Thoracic aorta (tissue), 2 donors: ENCODE measurements around the gene PDLIM7. TPM values are rescaled to one million over a fixed set of nuclear protein-coding genes. Genes with fewer than 3 reads are reported as not detected.
A peak's percentile ranks its signal among the peaks of the same experiment; 100 is the strongest.

Experiments used
- ATAC-seq: fragments of 150-250 bp; one replicate; pipeline ENCODE4 v1.8.0; 2017; ENCODE audit warnings: low read depth; ENCODE audit not compliant: insufficient number of reproducible peaks, low FRiP score
- DNase-seq: peaks from one replicate; pipeline ENCODE4 v3.0.0-alpha.2; 2020; ENCODE audit warnings: low spot score
- H3K27ac ChIP-seq, 2 donors: fragments of 200-600 bp; sonication (generic); 1 replicate in 1 of 2; 2 replicates in 1 of 2; pipeline ENCODE4 v1.5.1; 2016; ENCODE audit warnings: mild to moderate bottlenecking in 2 of 2, moderate library complexity in 2 of 2
- H3K27me3 ChIP-seq: fragments of 200-600 bp; sonication (generic); replicated peaks from 2 replicates; pipeline ENCODE4 v1.6.0; 2016; ENCODE audit warnings: mild to moderate bottlenecking; ENCODE audit not compliant: insufficient read depth
- H3K36me3 ChIP-seq: fragments of 200-600 bp; sonication (generic); one replicate; pipeline ENCODE4 v1.5.1; 2016
- H3K4me1 ChIP-seq, 2 donors: fragments of 200-600 bp; sonication (generic); 1 replicate in 1 of 2; 2 replicates in 1 of 2; pipeline versions ENCODE4 v1.5.1 to v1.6.0; 2016; ENCODE audit warnings: low read depth in 2 of 2, mild to moderate bottlenecking in 1 of 2; ENCODE audit not compliant: control insufficient read depth in 1 of 2
- H3K4me3 ChIP-seq: fragments of 200-600 bp; sonication (generic); 2 replicates; pipeline ENCODE4 v1.5.1; 2016; ENCODE audit warnings: mild to moderate bottlenecking
- H3K9me3 ChIP-seq: fragments of 200-600 bp; sonication (generic); 2 replicates; pipeline ENCODE4 v1.5.1; 2016
- total RNA-seq, 2 donors: library from RNA; depleted of rRNA; stranded (reverse); fragments of >200 nt; gene quantifications; one replicate each; pipeline versions ENCODE4 v1.1.0 to v1.2.3, GENCODE V29; 2016
- TF ChIP-seq, protein P1 (sequence below): fragments of 200-600 bp; sonication (generic); IDR thresholded peaks from one replicate; pipeline ENCODE4 v1.5.1; 2019; ENCODE audit warnings: antibody characterized with exemption

PDLIM7 gene
- total RNA-seq, 2 donors from 2014 or later, result 626 to 891 TPM

DNA sequence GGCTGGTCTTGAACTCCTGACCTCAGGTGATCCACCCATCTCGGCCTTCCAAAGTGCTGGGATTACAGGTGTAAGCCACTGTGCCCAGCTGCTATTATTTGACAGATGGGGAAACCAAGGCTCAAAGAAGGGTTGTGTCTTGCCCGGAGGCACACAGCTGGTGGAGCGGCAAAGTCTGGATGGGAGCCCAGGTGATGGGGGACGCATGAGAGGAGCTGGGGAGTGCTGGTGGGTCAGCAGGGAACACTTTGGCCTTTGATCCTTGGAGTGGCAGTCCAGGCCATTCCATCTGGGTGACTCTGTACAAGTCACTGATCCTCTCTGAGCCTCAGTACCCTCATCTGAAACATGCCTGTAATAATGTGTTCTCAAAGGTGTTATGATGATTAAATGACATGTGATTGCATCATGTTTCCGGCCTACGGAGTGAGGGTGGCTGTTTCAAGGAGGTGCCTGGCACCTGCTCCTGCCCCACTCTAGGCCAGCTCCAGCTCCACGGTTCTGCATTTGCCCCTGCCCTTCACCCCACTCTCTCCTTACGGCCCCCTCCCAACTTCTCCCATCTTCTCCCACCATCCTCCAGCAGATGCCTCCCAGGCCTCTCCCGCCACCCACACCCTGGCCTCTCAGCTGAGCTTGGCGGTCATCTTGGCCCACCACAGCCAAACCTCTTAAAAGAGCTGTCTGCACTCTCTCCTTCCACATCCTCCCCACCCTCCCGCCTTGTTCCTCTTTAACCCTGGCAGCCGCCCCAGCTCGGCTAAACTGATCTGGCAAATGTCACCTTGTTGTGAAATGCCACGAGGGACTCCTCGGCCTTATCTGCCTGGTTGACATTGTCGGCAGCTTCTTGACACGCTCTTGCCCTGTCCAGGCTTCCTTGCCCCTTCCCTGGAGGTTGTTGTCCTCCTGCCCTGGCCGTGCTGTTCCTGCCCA is 18.4 kb downstream of the PDLIM7 start:
- no peaks in the 10 kb centered on the region for H3K9me3 ChIP-seq
- H3K4me3 ChIP-seq, result no peak overlapping the region
- peak overlapping the region; percentile 72 to 81 for H3K27ac ChIP-seq
- H3K4me1 ChIP-seq, result peaks cover 27 to 84% of the 10 kb centered on the region in 2 donors
- TF ChIP-seq, protein P1, sequence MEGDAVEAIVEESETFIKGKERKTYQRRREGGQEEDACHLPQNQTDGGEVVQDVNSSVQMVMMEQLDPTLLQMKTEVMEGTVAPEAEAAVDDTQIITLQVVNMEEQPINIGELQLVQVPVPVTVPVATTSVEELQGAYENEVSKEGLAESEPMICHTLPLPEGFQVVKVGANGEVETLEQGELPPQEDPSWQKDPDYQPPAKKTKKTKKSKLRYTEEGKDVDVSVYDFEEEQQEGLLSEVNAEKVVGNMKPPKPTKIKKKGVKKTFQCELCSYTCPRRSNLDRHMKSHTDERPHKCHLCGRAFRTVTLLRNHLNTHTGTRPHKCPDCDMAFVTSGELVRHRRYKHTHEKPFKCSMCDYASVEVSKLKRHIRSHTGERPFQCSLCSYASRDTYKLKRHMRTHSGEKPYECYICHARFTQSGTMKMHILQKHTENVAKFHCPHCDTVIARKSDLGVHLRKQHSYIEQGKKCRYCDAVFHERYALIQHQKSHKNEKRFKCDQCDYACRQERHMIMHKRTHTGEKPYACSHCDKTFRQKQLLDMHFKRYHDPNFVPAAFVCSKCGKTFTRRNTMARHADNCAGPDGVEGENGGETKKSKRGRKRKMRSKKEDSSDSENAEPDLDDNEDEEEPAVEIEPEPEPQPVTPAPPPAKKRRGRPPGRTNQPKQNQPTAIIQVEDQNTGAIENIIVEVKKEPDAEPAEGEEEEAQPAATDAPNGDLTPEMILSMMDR, result no peak
- no peaks in the 10 kb centered on the region for H3K27me3 ChIP-seq
- ATAC-seq, result no peak
- H3K36me3 ChIP-seq, result peaks cover 10% of the 10 kb centered on the region
- no peak for DNase-seq

- TF ChIP-seq, protein P1, result no peak
- H3K4me3 ChIP-seq, result no peak overlapping the region
- no peaks in the 10 kb centered on the region for H3K9me3 ChIP-seq
- ATAC-seq, result no peak
- peak overlapping the region; percentile 72 to 81 for H3K27ac ChIP-seq
- peaks cover 27 to 76% of the 10 kb centered on the region in 2 donors for H3K4me1 ChIP-seq
- DNase-seq, result no peak
- no peaks in the 10 kb centered on the region for H3K36me3 ChIP-seq
- H3K27me3 ChIP-seq, result no peaks in the 10 kb centered on the region
These were observed 19.5 kb downstream of the PDLIM7 start for GRCh38 chr5:177477701-177478477.

DNA sequence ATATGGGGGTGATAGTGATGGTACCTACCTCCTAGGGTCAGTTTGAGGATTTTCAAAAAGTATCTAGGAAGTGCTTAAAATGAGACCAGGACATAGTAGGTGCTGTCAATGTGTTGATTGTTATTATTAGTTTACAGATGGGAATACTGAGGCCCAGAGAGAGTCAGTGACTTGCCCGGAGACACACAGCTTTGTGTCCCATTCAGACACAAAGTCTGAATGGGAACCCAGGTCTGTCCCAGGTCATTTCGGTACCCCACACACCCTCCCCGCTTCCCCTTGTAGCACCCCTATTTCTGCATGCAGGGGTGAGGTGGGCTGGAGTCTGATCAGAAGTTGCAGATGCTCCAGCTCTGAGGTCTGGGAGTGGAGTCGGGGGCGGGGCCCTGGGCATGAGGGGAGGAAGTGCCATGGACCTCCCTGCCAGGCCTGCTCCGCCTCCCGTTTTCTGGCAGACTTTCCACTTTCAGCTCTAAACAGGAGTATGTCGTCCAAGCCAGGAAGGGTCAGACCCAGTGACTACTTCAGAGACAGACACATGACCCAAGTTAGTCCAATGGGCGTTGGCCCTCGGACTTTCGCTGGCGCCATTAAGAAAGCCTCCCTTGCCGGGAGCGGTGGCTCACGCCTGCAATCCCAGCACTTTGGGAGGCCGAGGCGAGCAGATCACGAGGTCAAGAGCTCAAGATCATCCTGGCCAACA is 20.7 kb downstream of the PDLIM7 start:
- ATAC-seq (peak; percentile 47), DNase-seq (peak; percentile 70)
- no peaks in the 10 kb centered on the region for H3K36me3 ChIP-seq
- H3K27me3 ChIP-seq, result no peaks in the 10 kb centered on the region
- H3K4me1 ChIP-seq, result peaks cover 33 to 77% of the 10 kb centered on the region in 2 donors
- no peaks in the 10 kb centered on the region for H3K9me3 ChIP-seq
- no peak overlapping the region for H3K4me3 ChIP-seq
- TF ChIP-seq, protein P1, result no peak
- peak overlapping the region; percentile 72 to 81 for H3K27ac ChIP-seq

DNA sequence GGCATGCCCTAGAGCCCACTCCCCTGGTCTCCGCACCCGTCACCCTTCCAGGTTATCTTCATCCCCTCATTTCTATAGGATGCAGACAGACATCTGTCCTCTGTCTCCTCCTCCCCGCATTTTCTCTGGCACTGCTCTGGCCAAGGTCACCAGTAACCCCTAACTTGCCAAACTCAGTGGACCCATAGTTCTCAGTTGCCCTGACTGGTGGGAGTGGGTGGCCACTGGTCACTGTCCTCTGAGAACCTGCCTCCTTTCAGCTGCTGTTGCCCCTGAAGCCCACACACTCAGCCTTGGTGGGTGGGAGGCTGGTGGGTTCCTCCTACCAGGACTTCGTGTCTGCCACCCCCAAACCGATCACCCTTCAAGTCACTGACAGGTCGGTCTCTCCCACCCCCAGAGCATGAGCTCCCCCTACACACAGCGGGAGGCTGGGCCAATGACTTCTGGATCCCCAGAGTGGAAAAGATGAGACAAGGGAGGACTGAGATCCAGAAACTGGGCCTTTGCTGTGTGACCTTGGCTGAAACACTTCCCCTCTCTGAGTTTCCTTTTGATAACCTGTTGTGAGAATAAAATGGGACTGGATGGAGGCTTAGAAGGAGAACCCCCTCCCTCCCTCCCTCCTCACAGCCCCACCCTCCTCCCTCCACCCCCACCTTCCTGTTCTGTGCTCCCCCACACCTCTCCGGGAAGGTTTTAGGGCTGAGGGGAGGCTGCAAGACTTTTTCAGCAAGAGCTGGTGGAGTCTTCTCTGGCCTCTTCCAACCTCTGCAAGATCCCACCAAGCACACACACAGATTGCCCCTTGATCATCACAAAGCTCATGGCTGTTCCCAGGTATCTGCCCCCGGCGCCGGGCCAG is 21.6 kb downstream of the PDLIM7 start:
- ATAC-seq (no peak), DNase-seq (no peak)
- no peaks in the 10 kb centered on the region for H3K27me3 ChIP-seq
- no peak overlapping the region for H3K4me3 ChIP-seq
- H3K27ac ChIP-seq, result peak overlapping the region; percentile 20 to 72
- no peaks in the 10 kb centered on the region for H3K36me3 ChIP-seq
- TF ChIP-seq, protein P1, result no peak
- no peaks in the 10 kb centered on the region for H3K9me3 ChIP-seq
- H3K4me1 ChIP-seq, result peaks cover 38 to 78% of the 10 kb centered on the region in 2 donors
